ENCODE results near the gene ZNF532. TPM values are rescaled to one million over a fixed set of nuclear protein-coding genes. Genes with fewer than 3 reads are reported as not detected.

The ZNF532 gene
- total RNA-seq, 4 donors from 2014 or later, result 48.3 to 128 (median 96.2) TPM

Small RNA genes within 50 kb of the gene (small RNA-seq; reads per million reads assigned to genes)
- gene RF00096 (0 reads per million in 4 donors), gene RNU2-69P (0 to 0.27 (median 0) reads per million in 4 donors)

Other genes starting within 250 kb of the ZNF532 start
- under 1 TPM in 2 of 4 donors, not detected in 2; 0.08 to 0.54 TPM for gene ALPK2, start 235.8 kb upstream of the ZNF532 start, total RNA-seq
- 10 to 100 TPM; 19.4 to 26.6 (median 24.1) TPM for gene MALT1, start 193.4 kb upstream of the ZNF532 start, total RNA-seq